K562 (cell line): Measurements from ENCODE around the gene SGTB. TPM values are rescaled to one million over a fixed set of nuclear protein-coding genes. Genes with fewer than 3 reads are reported as not detected.

Experiments used
- ATAC-seq: fragments of 200-7000 bp; cut with Tn5 transposase; 3 replicates; pipeline ENCODE4 v1.9.1; 2020; ENCODE audit warnings: moderate library complexity
- BruUV-seq: library from RNA; stranded (reverse); fragments of 400-500 nt; replicated peaks from 2 replicates; lab custom pipeline; 2021; lab: Mats Ljungman, UMichigan
- CTCF ChIA-PET: fragments of 300-600 bp; formaldehyde crosslinking; extraction: SDS; loops from one replicate; lab custom pipeline; 2021; ENCODE audit warnings: low intra/inter-chr PET ratio; lab: Yijun Ruan, JAX
- POLR2A ChIA-PET: fragments of 300-600, 350-650 bp; sonication (Branson Sonifier 250); formaldehyde crosslinking; extraction: SDS; loops from one replicate; lab custom pipeline; 2021; ENCODE audit warnings: antibody characterized with exemption, inconsistent platforms; lab: Yijun Ruan, JAX
- DNase-seq, 4 experiments: peaks; one replicate each; pipeline versions ENCODE4 v3.0.0 to v3.0.0-alpha.2; 2011 to 2018; ENCODE audit warnings: low spot score in 3 of 4, mixed read lengths in 3 of 4; ENCODE audit errors: extremely low read depth in 1 of 4
- FAIRE-seq: peaks from 2 replicates; lab custom pipeline; 2011; peaks lifted over from hg19 to GRCh38; lab: Jason Lieb, UNC
- H2AFZ ChIP-seq: 2 replicates; pipeline ENCODE4 v1.6.0; 2011; ENCODE audit warnings: low read depth, low read length, control low read depth, inconsistent platforms
- H3K27ac ChIP-seq: fragments of 200-600 bp; 3 replicates; pipeline ENCODE4 v1.8.0; 2011; ENCODE audit warnings: low read depth, mild to moderate bottlenecking, control low read depth, inconsistent platforms, low read length, moderate library complexity, mixed read lengths; ENCODE audit errors: extremely low read depth
- H3K27me3 ChIP-seq, 2 experiments: fragments of 300-600 bp in 1 of 2; 2 replicates in 1 of 2; 3 replicates in 1 of 2; pipeline versions ENCODE4 v1.6.0 to v1.8.0; 2011; ENCODE audit warnings: inconsistent platforms in 2 of 2, low read length in 2 of 2, mild to moderate bottlenecking in 1 of 2, mixed read lengths in 1 of 2, moderate library complexity in 1 of 2; ENCODE audit not compliant: control insufficient read depth in 2 of 2, insufficient read depth in 2 of 2
- H3K36me3 ChIP-seq: fragments of 300-600 bp; 3 replicates; pipeline ENCODE4 v1.8.0; 2011; ENCODE audit warnings: mild to moderate bottlenecking, low read length, inconsistent platforms; ENCODE audit not compliant: control insufficient read depth, insufficient read depth
- H3K4me1 ChIP-seq, 2 experiments: fragments of 200-600 bp in 1 of 2; replicated peaks in 1 of 2; 2 replicates in 1 of 2; 3 replicates in 1 of 2; pipeline versions ENCODE4 v1.5.1 to v1.8.0; 2011; ENCODE audit warnings: inconsistent platforms in 2 of 2, low read length in 2 of 2, mild to moderate bottlenecking in 1 of 2, mixed read lengths in 1 of 2, moderate library complexity in 1 of 2; ENCODE audit not compliant: control insufficient read depth in 2 of 2, insufficient read depth in 2 of 2
- H3K4me2 ChIP-seq: 2 replicates; pipeline ENCODE4 v1.6.1; 2011; ENCODE audit warnings: low read length, control low read depth, inconsistent platforms, mixed read lengths; ENCODE audit not compliant: insufficient read depth
- H3K4me3 ChIP-seq: fragments of 200-600 bp; sonication (generic), shearing (Covaris generic); 2 replicates; pipeline ENCODE4 v1.5.1; 2016; ENCODE audit warnings: control low read depth, inconsistent platforms
- H3K79me2 ChIP-seq: fragments of 200-600 bp; 3 replicates; pipeline ENCODE4 v1.8.0; 2011; ENCODE audit warnings: low read length, inconsistent platforms; ENCODE audit not compliant: control insufficient read depth, insufficient read depth
- H3K9ac ChIP-seq, 2 experiments: 2 replicates each; pipeline versions ENCODE4 v1.6.0 to v1.6.1; 2011; ENCODE audit warnings: low read depth in 2 of 2, low read length in 2 of 2, control low read depth in 1 of 2, inconsistent platforms in 1 of 2, mild to moderate bottlenecking in 1 of 2, mixed read lengths in 1 of 2; ENCODE audit not compliant: insufficient read depth in 1 of 2
- H3K9me1 ChIP-seq: one replicate; pipeline ENCODE4 v1.6.0; 2011; ENCODE audit warnings: inconsistent platforms, mild to moderate bottlenecking, low read length, moderate library complexity; ENCODE audit not compliant: control insufficient read depth, insufficient read depth
- H3K9me3 ChIP-seq: replicated peaks from 2 replicates; pipeline ENCODE4 v1.5.1; 2011; ENCODE audit warnings: low read depth, low read length, inconsistent platforms; ENCODE audit not compliant: control insufficient read depth, insufficient read depth
- H4K20me1 ChIP-seq: replicated peaks from 2 replicates; pipeline ENCODE4 v1.6.1; 2011; ENCODE audit warnings: low read length, inconsistent platforms, mixed read lengths; ENCODE audit not compliant: control insufficient read depth, insufficient read depth
- ATF3 ChIP-seq, 2 experiments: fragments of 450-650 bp in 1 of 2; sonication (generic) in 1 of 2; formaldehyde crosslinking in 1 of 2; IDR thresholded peaks in 1 of 2; conservative IDR thresholded peaks in 1 of 2; 2 replicates each; pipeline versions ENCODE4 v1.6.1 to v1.8.1; 2016 to 2023; ENCODE audit warnings: mild to moderate bottlenecking in 2 of 2, moderate library complexity in 2 of 2, inconsistent platforms in 1 of 2, missing genetic modification reagents in 1 of 2
- ERF ChIP-seq: fragments of 450-650 bp; formaldehyde crosslinking; IDR thresholded peaks from 2 replicates; pipeline ENCODE4 v1.4.0; 2020; ENCODE audit warnings: mild to moderate bottlenecking, mixed read lengths
- ETV5 ChIP-seq: sonication (generic); formaldehyde crosslinking; IDR thresholded peaks from 2 replicates; pipeline ENCODE4 v1.4.0; 2020; ENCODE audit warnings: low read depth, mild to moderate bottlenecking, missing genetic modification reagents
- FOXK2 ChIP-seq, 2 experiments: fragments of 450-650 bp; IDR thresholded peaks in 1 of 2; conservative IDR thresholded peaks in 1 of 2; 2 replicates each; pipeline ENCODE4 v1.6.1; 2016; ENCODE audit warnings: low read depth in 2 of 2, mild to moderate bottlenecking in 1 of 2
- HIVEP1 ChIP-seq: fragments of 250-450 bp; sonication (Bioruptor Pico); IDR thresholded peaks from 2 replicates; pipeline ENCODE4 v1.4.0; 2020; ENCODE audit warnings: mild to moderate bottlenecking
- KDM5B ChIP-seq: fragments of 200-600 bp; sonication (generic); IDR thresholded peaks from 2 replicates; pipeline ENCODE4 v1.6.1; 2012; ENCODE audit warnings: low read depth, mild to moderate bottlenecking, moderate library complexity, low read length, control low read depth, inconsistent platforms; ENCODE audit not compliant: insufficient replicate concordance
- NR4A1 ChIP-seq, 2 experiments: fragments of 250-450 bp in 1 of 2; fragments of 450-650 bp in 1 of 2; sonication (Bioruptor Pico) in 1 of 2; IDR thresholded peaks; 2 replicates each; pipeline versions ENCODE4 v1.4.0 to v1.6.1; 2016 to 2020; ENCODE audit warnings: mild to moderate bottlenecking in 2 of 2, missing compliant biosample characterization in 1 of 2, missing genetic modification characterization in 1 of 2, moderate library complexity in 1 of 2
- RBFOX2 ChIP-seq: fragments of 200-400 bp; formaldehyde crosslinking; IDR thresholded peaks from 2 replicates; pipeline ENCODE4 v1.6.1; 2017; ENCODE audit warnings: low read depth, mild to moderate bottlenecking, low read length, moderate library complexity
- SAFB ChIP-seq: fragments of 200-400 bp; formaldehyde crosslinking; IDR thresholded peaks from 2 replicates; pipeline ENCODE4 v1.6.1; 2017; ENCODE audit warnings: low read depth, low read length, borderline replicate concordance
- ZBTB12 ChIP-seq: fragments of 250-450 bp; sonication (Bioruptor Pico); IDR thresholded peaks from 2 replicates; pipeline ENCODE4 v1.4.0; 2020
- ZNF121 ChIP-seq: sonication (generic); formaldehyde crosslinking; conservative IDR thresholded peaks from 2 replicates; pipeline ENCODE4 v1.8.0; 2022; ENCODE audit warnings: missing genetic modification reagents
- WGBS: fragments of 100-300 bp; shearing (Covaris generic); methylation state at CpG from one replicate; pipeline ENCODE4 v1.1.6; 2016; ENCODE audit warnings: low coverage, mixed read lengths; ENCODE audit not compliant: insufficient coverage; ENCODE audit errors: missing lambda C conversion rate; 5-methylcytosine and 5-hydroxymethylcytosine counted together
- in situ Hi-C: fragments of 300-500 bp; cut with MboI; formaldehyde crosslinking; loops from 4 replicates; pipeline ENCODE4 v1.15.0; 2018; ENCODE audit warnings: inconsistent platforms, mixed read lengths
- intact Hi-C: fragments of 100-400 bp; cut with micrococcal nuclease; formaldehyde crosslinking; loops from 2 replicates; pipeline ENCODE4 v1.14.2; 2022
- polyA plus RNA-seq, 8 experiments: library from polyadenylated mRNA; depleted of rRNA in 4 of 8; stranded (reverse) in 5 of 8; unstranded in 3 of 8; fragments of >200 nt; fragmentation: Nextera tagmentation in 2 of 8; fragmentation: Illumina TruSeq in 1 of 8; extraction: Ambion mirVana in 2 of 8; extraction: Trizol in 1 of 8; gene quantifications; 2 replicates each; pipeline versions ENCODE4 v1.2.1 to v1.2.3, GENCODE V29; 2011 to 2014; ENCODE audit warnings: inconsistent platforms in 1 of 8, missing spikeins in 1 of 8
- total RNA-seq, 7 experiments: library from RNA; depleted of rRNA in 6 of 7; stranded (reverse); fragments of >200 nt in 6 of 7; fragmentation: Illumina TruSeq in 2 of 7; extraction: Trizol in 2 of 7; gene quantifications; 2 replicates each; pipeline versions ENCODE4 v1.2.1 to v1.2.3, GENCODE V29; 2011 to 2021; ENCODE audit warnings: low replicate concordance in 1 of 7
- TF ChIP-seq, protein P1 (sequence below): fragments of 450-650 bp; IDR thresholded peaks from 2 replicates; pipeline ENCODE4 v1.6.1; 2016; ENCODE audit warnings: antibody characterized with exemption

Gene SGTB
- total and polyA plus RNA-seq, 9 of the 15 experiments (the other 6 are each of a cell fraction or from before 2014, with no cell fraction given), result 1.3 to 8.4 (median 4.8) TPM

DNA sequence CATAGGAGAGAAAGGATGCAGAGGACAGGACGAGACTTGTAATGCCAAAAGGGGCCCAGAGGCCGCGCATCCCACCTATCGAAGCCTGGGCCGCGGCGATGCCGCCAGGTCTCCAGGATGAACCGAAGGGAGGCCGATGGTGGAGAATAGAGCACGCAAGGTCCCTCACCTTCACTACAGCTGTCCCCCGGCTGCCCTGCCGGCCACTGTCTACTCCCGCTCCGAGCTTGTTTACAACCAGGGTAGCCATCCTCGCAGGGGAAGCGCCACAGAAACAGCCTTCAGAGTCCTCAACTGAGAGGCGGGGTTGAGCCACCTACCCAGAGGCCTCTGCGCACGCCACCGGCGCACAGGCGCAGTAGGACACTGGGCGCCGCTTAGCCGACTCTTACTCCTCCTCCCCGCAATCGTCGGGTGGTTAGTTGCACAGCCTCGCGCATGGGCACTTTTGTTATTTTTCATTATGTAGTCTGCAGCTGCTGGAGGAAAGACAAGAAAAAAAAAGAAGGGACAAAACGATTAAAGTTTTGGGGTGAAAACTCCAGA is 97.8 kb downstream of the SGTB start, which contains the start of gene TRIM23:
TRIM23 (minus strand) TSS at position 309 of the 546 bp plus-strand sequence; CDS start at position 250, 59 bp downstream.
- DNase-seq, result peak; percentile 79 to 95 (median 86)
- POLR2A ChIA-PET, result interaction anchor here (0.6 to 1.4 kb wide), 3 partner anchors 11 to 61 kb away, joined by 3 to 5 read pairs (median 4); partner anchors contain the start of genes CENPK and PPWD1
- H3K9ac ChIP-seq, result peak within 1 kb of the TSS; percentile 91 to 93
- under 1% methylated on average over 32 of the region's 32 CpGs for WGBS
- H3K36me3 ChIP-seq, result peaks cover 10% of the 10 kb centered on the region; the same call in 2 of the 3 replicates
- in situ Hi-C loops, result no loop called here
- H3K4me2 ChIP-seq, result peak within 1 kb of the TSS; percentile 95
- intact Hi-C loops, result loop anchor here (2.0 to 10.0 kb wide), 2 partner anchors 101 to 301 kb away; partner anchors contain the start of gene ERBIN
- peak; percentile 98 for ATAC-seq
- peaks cover 74% of the 10 kb centered on the region for H3K79me2 ChIP-seq
- H3K9me1 ChIP-seq, result no peaks in the 10 kb centered on the region
- H4K20me1 ChIP-seq, result no peaks in the 10 kb centered on the region; the same call in 1 of the 2 replicates
- H3K4me1 ChIP-seq, result peaks cover 6 to 14% of the 10 kb centered on the region in 2 experiments
- peak within 1 kb of the TSS; percentile 84 for H3K27ac ChIP-seq
- peak within 1 kb of the TSS; percentile 100 for H2AFZ ChIP-seq
- BruUV-seq, result no TSS peak
- peak; percentile 85 for FAIRE-seq
- no peaks in the 10 kb centered on the region for H3K27me3 ChIP-seq
- peak within 1 kb of the TSS; percentile 59 for H3K4me3 ChIP-seq
- H3K9me3 ChIP-seq, result no peaks in the 10 kb centered on the region
- CTCF ChIA-PET, result no interaction called here
- TF ChIP-seq KDM5B (peak; percentile 35), ZBTB12 (no peak), ATF3 (IDR thresholded peaks at IDR 0.05) (no peak), ATF3 (CRISPR knock-in tag; conservative IDR thresholded peaks at IDR 0.05) (0 out of 2 replicates have a peak, but pooled peaks have one; percentile 53), NR4A1 (CRISPR knock-in tag; IDR thresholded peaks at IDR 0.05) (0 out of 2 replicates have a peak, but pooled peaks have one; percentile 78), NR4A1 (tag; IDR thresholded peaks at IDR 0.05) (no peak), SAFB (no peak), ETV5 (no peak), ZNF121 (CRISPR knock-in tag) (no peak), ERF (CRISPR knock-in tag) (no peak), RBFOX2 (peak; percentile 85), HIVEP1 (CRISPR knock-in tag) (0 out of 2 replicates have a peak, but pooled peaks have one; percentile 22), FOXK2 (conservative IDR thresholded peaks at IDR 0.05 in 1 of 2, IDR thresholded peaks at IDR 0.05 in 1 of 2; ENCODE audit: low read depth in 2 of 2) (peak; percentile 97 to 99)
- TF ChIP-seq, protein P1, sequence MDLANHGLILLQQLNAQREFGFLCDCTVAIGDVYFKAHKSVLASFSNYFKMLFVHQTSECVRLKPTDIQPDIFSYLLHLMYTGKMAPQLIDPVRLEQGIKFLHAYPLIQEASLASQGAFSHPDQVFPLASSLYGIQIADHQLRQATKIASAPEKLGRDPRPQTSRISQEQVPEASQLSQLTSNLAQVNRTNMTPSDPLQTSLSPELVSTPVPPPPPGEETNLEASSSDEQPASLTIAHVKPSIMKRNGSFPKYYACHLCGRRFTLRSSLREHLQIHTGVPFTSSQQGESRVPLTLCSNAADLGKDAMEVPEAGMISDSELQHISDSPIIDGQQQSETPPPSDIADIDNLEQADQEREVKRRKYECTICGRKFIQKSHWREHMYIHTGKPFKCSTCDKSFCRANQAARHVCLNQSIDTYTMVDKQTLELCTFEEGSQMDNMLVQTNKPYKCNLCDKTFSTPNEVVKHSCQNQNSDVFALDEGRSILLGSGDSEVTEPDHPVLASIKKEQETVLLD, result peak; percentile 88
